Measurements from ENCODE around the gene XCL2.
"Not testable (repeated sequence)": the region's sequence is repeated elsewhere in the genome, so short reads cannot be mapped to it uniquely, and the experiment has no call there.

GRCh38 chr1:168542978-168543377, 819 bp downstream of the XCL2 start:
- not testable (repeated sequence) for TF ChIP-seq RAD21 (IDR thresholded peaks at IDR 0.05; ENCODE audit: low read length); CTCF (IDR thresholded peaks at IDR 0.05)
